ENCODE measurements around the gene SH3PXD2B.
"Not testable (repeated sequence)": the region's sequence is repeated elsewhere in the genome, so short reads cannot be mapped to it uniquely, and the experiment has no call there.

The SH3PXD2B gene

DNA sequence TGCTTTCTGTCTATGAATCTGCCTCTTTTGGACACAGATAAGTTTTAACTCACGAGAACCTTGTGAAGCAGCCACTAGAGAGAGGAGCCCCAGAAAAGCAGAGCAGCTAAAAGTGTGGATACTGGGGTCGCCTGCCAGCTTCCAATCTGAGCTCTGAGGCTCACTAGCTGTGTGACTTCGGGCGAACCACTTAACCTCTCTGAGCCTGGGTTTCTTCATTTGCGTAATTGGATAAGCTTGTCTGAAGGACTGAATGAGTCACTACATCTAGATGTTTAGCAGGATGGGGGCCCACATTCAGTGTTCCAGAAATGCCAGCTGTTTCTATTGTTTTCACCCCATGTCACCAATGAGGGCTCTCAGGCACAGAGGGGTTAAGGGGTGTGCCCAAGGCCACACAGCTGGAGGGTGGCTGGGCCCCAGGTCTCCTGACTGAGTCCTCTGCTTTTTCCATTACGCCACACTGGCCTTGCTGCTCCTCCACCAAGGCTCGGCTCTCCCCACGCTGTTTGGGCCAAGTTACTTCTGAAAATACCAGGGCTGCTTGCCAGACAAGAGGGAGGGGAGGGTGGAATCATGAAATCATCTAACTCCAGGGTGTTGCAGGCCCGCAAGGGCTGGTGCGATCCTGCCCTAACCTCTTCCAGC, 36.2 kb downstream of the SH3PXD2B start:
- DNase-seq (ENCODE audit: low read depth in 2 of 2) = no peak

DNA sequence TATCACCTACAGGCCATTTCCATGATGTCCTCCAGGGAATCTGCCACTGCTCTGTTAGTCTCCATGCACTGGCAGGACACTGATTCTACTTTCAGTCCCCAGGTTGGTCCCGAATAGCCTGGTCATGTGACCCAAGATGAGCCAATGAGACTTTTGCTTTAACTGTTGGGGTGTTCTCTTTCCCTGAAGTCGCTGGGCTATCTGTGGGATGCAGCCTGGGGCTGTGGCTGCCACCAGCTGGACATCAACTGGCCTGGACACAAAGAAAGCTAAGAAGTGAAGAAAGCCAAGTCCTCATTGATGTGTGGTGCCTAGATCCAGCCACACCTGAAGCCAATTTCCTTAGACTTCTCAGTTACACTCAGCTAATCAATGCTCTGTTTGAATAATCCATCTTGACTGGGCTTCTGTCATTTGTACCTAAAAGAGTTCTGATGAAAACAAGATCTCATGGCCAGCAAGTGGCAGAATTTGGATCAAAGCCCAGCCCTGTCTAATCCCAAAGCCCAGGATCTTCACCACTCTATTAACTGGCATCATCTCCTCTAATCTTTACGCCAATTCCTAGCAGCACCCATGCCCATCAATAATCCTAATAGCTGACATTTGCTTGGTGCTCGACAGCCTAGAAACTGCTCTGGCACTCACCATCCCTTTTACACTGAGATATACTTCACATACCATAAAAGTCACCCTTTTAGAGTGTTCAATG, 37.0 kb downstream of the SH3PXD2B start:
- no peak for DNase-seq (ENCODE audit: low read depth in 2 of 2)

DNA sequence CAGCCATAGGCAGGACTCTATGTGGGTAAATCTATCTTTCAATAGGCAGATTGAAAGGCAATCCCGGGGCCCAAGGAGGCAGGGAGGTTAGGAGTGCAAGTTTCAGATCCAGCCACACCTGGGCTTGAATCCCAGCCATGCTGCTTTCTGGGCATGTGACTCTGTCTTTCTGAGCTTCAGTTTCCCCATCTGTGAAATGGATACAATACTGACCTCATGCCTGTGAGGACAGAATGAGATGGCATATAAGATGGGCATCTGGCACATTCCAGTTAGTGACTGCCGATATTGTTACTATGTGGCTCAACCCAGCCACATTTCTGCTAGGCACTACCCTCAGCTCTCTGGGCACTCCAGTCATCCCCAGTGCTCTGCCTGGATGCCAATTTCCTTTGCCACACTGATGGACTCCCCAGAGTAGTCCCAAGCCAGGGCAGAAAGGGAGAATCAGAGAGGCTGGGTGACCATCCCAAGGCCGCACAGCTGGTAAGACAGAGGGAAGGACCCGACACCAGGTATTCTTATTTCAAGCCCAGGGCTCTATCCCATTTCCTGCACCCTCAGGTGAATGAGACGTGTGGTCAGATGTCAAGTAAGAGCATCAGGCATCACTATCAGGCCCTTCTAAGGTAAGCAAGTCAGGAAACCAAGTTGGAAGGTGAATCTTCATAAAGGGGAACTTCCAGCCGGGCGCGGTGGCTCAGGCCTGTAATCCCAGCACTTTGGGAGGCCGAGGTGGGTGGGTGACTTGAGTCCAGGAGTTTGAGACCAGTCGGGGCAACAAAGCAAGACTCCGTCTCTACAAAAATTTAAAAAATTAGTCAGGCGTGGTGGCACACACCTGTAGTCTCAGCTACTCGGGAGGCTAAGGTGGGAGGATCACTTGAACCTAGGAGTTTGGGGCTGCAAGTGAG, 38.7 kb downstream of the SH3PXD2B start:
- no peak for DNase-seq (ENCODE audit: low read depth in 2 of 2)

DNA sequence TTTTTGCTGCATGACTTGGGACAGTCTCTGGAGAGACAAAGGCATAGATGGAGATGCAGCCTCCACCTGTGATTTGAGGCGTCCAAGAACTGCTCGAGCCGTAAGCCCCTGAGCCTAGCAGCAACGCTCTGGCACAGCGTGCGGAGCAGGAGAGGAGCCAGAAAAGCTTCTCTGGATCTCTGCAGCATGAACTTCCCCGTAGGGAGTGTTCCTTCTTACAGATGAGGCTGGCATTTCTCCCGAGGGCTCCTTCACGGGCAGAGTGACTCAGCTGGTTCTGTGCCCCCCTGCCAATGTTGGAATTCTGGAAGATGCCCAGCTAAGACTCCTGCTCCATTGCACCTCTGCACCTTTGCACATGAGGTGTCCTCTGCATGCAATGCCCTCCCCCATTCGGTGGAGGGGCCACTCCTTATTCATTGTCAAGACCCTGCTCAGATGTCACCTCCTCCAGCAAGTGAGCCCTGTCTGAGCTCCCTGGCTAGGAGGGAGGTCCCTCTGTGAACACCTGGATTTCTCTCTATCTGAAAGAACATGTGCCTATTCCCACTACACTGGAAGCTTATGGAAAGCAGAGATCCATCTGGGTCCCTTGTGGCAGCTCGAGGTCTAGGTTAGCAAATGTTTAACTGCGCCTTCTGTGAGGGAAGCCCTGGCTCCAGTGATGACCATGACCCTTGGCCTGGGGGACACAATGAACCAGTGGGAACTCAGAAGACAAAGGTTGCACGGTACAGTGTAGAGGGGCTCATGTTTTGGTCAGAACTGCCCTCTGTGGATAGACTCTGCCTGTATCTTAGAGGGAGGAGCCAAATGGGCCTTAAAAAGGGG, 39.6 kb downstream of the SH3PXD2B start:
- DNase-seq (ENCODE audit: low read depth in 2 of 2) = no peak

DNA sequence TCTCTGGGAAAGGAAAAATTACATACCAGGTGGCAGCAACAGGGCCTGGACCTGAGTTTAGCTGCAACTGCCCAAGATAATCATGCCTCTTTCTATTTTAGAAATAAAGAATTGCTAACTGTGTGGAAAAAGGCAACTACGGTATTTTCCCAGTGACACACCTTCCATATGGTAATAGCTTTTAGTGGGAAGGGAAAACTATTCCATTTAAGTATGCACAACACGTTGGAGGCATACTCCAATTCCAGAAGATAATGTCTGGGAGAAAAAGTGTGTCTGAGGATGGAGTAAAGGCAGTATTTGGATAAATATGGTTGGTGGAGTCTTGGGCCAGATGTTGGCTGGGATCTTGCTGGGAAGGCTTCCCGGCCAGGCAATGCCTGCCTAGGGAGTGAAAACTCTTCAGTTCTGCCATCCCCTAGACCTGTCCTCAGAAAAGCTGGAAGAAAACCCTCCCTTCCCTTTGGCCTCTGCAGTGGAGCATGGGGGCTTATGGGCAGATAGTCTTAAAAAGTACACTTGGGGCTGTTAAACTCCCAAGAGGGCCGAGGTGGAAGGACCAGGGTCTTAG, 40.6 kb downstream of the SH3PXD2B start:
- DNase-seq (ENCODE audit: low read depth in 2 of 2) = no peak

DNA sequence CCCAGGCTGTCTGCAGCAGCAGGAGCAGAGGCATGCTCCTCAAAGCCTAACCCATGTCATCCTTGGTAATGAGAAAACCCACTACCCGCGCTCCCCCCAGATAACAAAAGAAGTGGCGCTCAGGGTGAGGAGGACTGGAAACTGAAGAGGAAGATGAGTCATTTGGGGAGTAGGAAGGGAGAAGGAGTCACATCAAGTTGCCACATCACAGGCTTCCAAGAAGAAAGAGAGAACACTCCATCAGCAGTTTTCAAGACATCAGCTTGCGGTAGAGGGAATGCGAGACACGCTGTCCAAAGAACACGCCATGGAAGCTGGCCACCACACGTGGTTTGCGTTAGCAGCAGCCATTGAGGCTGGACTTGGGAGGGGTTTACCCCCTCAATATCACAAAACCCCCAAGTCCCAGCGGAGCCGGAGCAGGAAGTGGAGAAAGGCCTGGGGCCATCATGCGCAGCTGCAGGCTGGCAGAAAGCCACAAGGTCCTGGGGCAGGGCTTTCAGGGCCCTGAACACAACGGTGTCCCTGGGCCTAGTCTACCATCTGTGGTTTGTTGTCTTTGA, 41.5 kb downstream of the SH3PXD2B start:
- DNase-seq (ENCODE audit: low read depth in 2 of 2) = no peak

DNA sequence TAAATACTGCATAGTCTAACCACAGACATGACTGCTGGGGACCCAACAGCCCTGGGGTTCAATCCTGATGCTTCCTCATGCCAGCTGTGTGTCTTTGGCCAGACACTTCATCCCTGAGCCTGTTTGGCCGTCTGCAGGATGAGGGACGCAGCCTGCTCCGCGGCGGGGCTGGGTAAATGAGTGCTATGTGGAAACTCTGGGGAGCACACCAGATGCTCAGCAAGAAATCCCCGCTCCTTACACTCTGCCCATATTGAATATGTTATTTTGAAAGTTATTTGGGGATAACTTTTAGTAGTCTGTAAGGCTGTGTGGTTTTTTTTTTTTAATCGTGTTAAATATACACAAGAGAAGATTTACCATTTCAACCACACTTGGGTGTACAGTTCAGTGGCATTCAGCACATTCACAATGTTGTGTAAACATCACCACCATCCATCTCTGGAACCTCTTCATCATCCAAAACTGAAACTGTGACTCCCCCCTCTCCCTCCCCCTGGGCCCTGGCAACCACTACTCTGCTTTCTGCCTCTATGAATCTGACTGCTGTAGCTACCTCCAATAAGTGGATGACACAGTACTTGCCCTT, 42.7 kb downstream of the SH3PXD2B start:
- DNase-seq (ENCODE audit: low read depth in 2 of 2) = no peak

DNA sequence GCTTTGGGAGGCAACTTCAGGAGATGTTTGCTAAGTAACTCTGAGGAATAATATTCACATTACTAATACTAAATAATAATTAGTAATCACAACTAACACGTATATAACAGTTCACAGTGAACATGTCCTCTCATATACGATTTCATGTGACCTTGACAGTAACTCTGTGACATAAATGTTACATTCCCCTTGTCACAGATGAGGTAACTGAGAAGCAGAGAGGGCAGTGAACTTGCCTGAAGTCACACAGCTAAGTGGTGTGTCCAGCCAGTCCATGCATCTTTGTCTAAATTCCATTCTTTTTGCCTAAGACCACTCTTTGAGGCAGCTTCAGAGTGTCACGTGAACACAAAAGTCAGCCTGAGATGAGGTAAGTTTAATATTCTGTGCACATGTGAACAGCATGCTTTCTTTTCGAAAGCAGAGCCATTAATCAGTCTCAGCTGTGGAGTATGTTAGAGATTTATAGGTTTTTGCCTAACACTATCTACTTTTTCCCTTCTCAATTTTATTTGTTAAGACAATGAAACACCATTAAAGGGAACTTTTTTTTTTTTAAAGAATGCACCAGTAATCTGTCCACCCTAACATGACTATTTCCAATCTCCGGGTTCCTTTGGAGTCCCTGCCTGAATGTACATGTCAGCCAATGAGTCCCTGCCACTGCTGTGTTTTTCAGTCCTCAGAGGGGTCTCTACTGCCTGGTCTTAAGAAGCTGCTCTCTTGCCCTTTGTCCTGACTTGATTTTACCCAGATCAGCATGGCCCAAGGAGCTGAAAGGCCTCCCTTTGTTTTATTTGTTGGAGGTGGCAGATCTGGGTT, 43.5 kb downstream of the SH3PXD2B start:
- no peak for DNase-seq (ENCODE audit: low read depth in 2 of 2)

DNA sequence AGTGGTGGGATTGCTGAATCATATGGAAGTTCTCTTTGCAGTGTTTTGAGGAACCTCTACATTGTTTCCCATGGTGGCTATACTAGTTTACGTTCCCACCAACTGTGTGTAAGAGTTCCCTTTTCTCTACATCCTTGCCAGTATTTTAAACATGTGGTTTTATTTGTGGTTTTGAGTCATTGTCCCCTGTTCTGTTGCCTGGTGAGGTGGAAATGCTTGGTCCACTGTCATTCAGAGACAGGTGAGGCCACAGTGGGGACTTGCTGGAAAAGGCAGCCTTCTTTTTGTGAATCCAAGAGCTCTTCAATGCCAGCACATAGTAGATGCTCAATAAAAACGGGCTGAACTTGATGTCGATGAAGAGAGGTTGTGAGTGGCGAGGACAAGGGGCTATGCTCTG, 44.2 kb downstream of the SH3PXD2B start:
- DNase-seq (ENCODE audit: low read depth in 2 of 2) = no peak

DNA sequence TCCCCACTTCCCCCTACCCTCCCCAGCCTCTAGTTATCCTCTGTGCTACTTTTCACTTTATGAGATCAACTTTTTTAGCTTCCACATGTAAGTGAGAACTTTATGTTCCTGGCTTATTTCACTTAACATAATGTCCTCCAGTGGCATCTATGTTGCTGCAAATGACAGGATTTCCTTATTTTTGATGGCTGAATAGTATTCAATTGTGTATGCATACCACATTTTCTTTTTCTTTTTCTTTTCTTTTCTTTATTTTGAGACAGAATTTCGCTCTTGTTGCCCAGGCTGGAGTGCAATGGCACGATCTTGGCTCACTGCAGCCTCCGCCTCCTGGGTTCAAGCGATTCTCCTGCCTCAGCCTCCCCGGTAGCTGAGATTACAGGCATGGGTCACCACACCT, 44.8 kb downstream of the SH3PXD2B start:
- not testable (repeated sequence) for DNase-seq (ENCODE audit: low read depth in 2 of 2)

DNA sequence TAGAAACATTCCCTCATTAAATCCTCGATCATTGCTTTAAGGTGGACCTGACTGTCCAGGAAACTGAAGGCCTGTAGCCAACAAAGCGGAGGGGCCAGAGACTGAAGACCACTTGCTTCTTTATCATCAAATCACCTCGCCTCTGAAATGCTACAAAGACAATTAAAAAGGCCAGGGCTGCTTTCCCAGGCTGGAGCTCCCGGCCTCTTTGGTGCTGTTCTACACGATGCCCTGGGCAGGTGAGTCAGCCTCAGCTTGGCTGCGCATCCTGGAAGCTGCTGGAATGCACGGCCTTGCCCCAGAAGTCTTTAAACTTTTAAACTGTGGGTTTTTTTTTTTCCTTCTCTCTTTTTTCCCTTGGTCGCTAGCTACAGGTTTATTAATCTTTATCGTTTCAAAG, 46.5 kb downstream of the SH3PXD2B start:
- no peak for DNase-seq (ENCODE audit: low read depth in 2 of 2)

DNA sequence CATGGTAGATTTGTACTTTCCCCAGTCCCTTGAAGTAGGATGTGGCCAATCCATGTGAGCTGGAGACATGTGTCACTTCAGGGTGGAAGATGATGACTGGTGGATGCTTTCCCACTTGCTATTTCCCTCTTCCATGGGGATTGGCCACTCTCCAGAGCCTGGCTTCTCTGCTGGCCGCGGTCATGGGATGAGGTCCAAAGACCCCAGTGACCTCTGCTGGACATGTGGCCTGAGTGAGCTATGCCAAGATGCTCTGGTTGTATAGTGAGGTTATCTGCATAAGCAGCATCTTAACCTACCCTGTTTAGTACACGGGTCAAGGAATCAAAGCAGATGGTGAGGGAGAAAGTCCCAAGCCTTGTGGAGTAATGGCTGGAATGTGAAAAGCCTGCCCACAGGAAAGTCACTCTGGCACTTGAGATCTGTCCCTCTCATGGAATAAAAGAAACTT, 47.1 kb downstream of the SH3PXD2B start:
- no peak for DNase-seq (ENCODE audit: low read depth in 2 of 2)

DNA sequence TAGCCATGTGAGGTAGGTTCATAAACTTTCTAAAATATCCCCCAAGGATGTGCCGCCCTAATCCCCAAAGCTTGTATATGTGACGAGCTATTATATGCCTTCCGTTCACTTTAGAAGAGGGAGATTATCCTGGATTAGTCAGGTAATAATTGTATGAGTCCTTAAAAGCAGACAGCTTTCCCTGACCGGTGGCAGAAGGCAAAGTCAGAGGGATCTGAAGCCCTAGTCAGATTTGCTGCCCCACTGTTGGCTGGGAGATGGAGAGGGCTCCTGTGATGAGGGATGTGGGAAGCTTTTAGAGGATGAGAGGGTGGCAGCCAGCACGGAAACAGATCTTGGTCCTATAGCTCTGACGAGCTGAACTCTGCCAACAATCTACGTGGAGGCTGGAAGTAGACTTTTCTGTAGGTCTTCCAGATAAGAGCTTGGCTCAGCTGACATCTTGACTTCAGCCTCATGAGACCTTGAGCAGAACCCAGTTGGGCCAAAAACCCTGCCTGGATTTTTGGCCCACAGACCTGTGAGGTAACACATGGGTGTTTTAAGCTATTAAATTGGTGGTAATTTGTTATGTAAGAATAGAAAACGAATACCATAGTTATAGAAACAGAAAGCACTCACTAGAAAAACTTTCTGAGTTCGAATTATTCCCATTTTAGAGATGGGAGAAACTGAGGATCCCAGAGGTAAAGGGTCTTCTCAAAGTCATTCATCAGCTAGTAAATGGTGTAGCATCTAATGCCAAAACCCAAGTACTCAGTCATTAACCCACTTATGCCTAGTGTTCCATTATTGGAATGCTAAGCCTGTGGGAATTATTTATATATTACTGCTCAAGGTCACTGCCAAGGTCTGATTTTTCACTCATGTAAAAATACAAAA, 48.9 kb downstream of the SH3PXD2B start:
- no peak for DNase-seq (ENCODE audit: low read depth in 2 of 2)

DNA sequence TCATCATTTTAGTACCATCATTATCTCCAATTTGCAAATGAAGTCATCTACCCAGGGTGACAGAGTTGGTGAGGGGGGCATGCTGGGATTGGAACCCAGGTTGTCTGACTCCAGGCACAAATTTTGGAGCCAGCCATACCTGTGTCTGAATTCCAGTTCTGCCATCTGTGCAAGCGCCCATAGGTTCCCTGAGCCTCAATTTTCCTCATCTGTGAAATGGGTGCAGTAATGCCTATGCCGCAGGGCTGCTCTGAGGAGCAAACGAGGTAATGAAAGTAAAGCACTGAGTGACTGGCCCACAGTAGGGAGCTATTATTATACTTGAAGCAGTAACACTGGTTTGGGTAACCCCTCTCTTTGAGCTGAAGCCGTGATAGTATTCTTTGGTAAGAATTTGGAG, 49.6 kb downstream of the SH3PXD2B start:
- no peak for DNase-seq (ENCODE audit: low read depth in 2 of 2)

DNA sequence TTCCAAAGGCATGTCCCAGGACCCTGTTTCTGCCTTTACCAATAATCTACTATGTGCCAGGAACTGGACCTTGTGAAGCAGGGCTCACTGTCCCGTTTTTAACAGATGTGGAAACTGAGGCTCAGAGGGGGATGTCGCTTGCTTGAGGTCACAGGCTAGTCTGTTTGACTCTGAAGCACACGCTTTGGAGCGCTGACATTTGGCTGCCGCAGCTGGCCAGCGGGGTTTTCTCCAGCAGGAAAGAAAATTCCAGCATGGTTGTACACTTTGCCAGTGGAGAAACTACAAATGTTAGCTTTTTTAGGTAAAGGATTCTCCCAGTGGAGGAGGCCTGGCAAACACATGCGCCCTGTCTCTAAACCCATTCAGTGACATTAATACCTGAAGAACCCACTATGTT, 50.5 kb downstream of the SH3PXD2B start:
- no peak for DNase-seq (ENCODE audit: low read depth in 2 of 2)

DNA sequence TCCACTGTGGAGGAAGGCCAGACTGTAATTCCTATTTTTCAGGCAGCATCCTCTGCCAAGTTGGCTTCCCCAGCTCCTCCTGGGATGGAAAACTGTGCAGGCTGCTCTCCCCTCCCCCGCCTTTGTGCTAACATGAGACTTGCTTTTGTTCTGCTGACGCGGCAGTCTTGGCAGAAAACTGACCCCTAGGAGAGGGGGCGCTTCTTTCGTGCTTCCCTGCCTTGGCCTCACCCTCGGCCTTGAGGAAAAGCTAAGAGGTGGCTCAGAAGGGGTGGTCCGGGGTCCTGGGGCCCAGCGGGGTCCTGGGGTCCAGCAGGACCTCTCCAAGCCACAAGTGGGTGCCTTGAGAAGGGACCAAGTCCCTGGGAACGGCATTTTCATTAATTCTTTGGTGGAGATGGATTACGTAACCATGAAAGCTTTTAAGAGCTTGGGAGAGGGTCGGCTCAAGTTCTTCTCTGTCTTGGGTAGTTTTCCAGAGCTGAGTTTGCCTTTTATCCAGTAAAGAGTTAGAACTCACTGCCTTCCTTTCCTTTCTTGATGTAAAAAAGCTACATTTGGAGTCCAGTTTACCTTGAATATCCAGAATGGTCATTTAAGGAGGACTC, 51.0 kb downstream of the SH3PXD2B start:
- no peak for DNase-seq (ENCODE audit: low read depth in 2 of 2)

DNA sequence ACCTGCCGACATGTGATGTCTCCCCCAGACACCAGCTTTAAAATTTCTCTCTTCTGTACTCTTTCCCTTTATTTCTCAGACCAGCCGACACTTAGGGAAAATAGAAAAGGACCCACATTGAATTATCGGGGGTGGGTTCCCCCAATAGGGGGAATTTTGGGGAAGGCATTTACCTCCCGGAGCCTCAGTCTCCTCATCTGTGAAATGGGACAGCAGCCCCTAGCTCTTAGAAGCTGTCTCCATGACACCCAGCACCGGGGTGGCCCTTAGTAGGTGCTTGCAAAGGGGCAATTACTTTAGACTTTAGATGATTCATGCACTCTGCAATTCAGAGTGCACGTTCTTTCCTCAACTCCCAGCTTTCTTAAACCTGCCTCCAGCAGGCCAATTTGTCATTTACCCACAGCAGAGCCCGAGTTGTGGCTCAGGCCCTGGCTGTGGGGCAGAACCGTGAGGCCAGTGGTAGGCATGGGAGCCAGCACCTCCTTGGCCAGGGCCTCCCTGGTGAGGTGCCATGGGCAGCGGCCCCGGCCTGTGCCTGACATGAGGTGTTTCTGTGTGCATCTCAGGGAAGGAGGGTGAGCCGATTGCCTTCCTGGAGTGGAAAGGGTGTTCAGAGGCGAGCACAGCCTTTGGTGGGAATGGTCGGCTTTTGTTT, 51.7 kb downstream of the SH3PXD2B start:
- DNase-seq (ENCODE audit: low read depth in 2 of 2) = no peak

DNA sequence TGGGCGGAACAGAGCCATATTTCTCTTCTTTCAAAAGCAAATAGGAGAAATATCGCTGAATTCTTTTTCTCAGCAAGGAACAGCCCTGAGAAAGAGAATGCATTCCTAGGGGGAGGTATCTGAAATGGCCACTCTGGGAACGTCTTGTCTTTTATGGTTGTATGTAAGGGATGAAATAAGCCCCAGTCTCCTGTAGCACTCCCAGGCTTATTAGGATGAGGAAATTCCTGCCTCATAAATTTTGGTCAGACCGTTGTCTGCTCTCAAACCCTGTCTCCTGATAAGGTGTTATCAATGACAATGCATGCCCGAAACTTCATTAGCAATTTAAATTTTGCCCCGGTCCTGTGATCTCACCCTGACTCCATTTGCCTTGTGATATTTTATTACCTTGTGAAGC, 52.3 kb downstream of the SH3PXD2B start:
- DNase-seq (ENCODE audit: low read depth in 2 of 2) = not testable (repeated sequence)

Data from stimulated activated CD4-positive, alpha-beta T cell treated with anti-CD3 and anti-CD28 coated beads, Interleukin-1b, Interleukin-23, amount 100 ng/mL, for 4 hours (primary cell).